ENCODE measurements around the gene ATG13.

Gene ATG13

GRCh38 chr11:46643986-46644385 is 26.6 kb downstream of the ATG13 start:
- TF ChIP-seq TAF1 (IDR thresholded peaks at IDR 0.05; ENCODE audit: low read depth) (no peak), TEAD4 (IDR thresholded peaks at IDR 0.05) (no peak), EP300 (IDR thresholded peaks at IDR 0.05; ENCODE audit: borderline replicate concordance) (no peak), USF1 (IDR thresholded peaks at IDR 0.05) (no peak), TCF12 (IDR thresholded peaks at IDR 0.05; ENCODE audit: low read depth) (no peak), RAD21 (IDR thresholded peaks at IDR 0.05; ENCODE audit: low read depth) (no peak), CREB1 (IDR thresholded peaks at IDR 0.05; ENCODE audit: low read depth) (no peak)

- TF ChIP-seq EGR1 (IDR thresholded peaks at IDR 0.05) (no peak), CREB1 (IDR thresholded peaks at IDR 0.05; ENCODE audit: low read depth) (no peak)
Observed at GRCh38 chr11:46649180-46649738, 31.9 kb downstream of the ATG13 start.

GRCh38 chr11:46655631-46656030 is 38.3 kb downstream of the ATG13 start:
- TF ChIP-seq EP300 (IDR thresholded peaks at IDR 0.05; ENCODE audit: borderline replicate concordance) (no peak), EGR1 (IDR thresholded peaks at IDR 0.05) (no peak), CREB1 (IDR thresholded peaks at IDR 0.05; ENCODE audit: low read depth) (no peak), YY1 (IDR thresholded peaks at IDR 0.05; ENCODE audit: low read depth) (no peak), TCF12 (IDR thresholded peaks at IDR 0.05; ENCODE audit: low read depth) (no peak), MAX (IDR thresholded peaks at IDR 0.05) (no peak), FOXM1 (IDR thresholded peaks at IDR 0.05; ENCODE audit: borderline replicate concordance, low read depth) (no peak), REST (IDR thresholded peaks at IDR 0.05; ENCODE audit: low read depth) (no peak), USF1 (IDR thresholded peaks at IDR 0.05) (no peak), RAD21 (IDR thresholded peaks at IDR 0.05; ENCODE audit: low read depth) (no peak)

- TF ChIP-seq USF1 (IDR thresholded peaks at IDR 0.05) (no peak), TEAD4 (IDR thresholded peaks at IDR 0.05) (no peak), EP300 (IDR thresholded peaks at IDR 0.05; ENCODE audit: borderline replicate concordance) (no peak), TAF1 (IDR thresholded peaks at IDR 0.05; ENCODE audit: low read depth) (no peak), MAX (IDR thresholded peaks at IDR 0.05) (no peak), ZBTB7A (IDR thresholded peaks at IDR 0.05; ENCODE audit: low read depth) (no peak), NFIC (IDR thresholded peaks at IDR 0.05) (no peak), YY1 (IDR thresholded peaks at IDR 0.05; ENCODE audit: low read depth) (no peak), EGR1 (IDR thresholded peaks at IDR 0.05) (no peak), CREB1 (IDR thresholded peaks at IDR 0.05; ENCODE audit: low read depth) (no peak), CEBPB (IDR thresholded peaks at IDR 0.05) (no peak), REST (IDR thresholded peaks at IDR 0.05; ENCODE audit: low read depth) (no peak), TCF12 (IDR thresholded peaks at IDR 0.05; ENCODE audit: low read depth) (no peak), RAD21 (IDR thresholded peaks at IDR 0.05; ENCODE audit: low read depth) (no peak), FOXM1 (IDR thresholded peaks at IDR 0.05; ENCODE audit: borderline replicate concordance, low read depth) (no peak)
Observed at GRCh38 chr11:46657186-46657585, 39.8 kb downstream of the ATG13 start.

- TF ChIP-seq TCF12 (IDR thresholded peaks at IDR 0.05; ENCODE audit: low read depth) (no peak), REST (IDR thresholded peaks at IDR 0.05; ENCODE audit: low read depth) (no peak), YY1 (IDR thresholded peaks at IDR 0.05; ENCODE audit: low read depth) (no peak), FOXM1 (IDR thresholded peaks at IDR 0.05; ENCODE audit: borderline replicate concordance, low read depth) (no peak), TAF1 (IDR thresholded peaks at IDR 0.05; ENCODE audit: low read depth) (no peak), CEBPB (IDR thresholded peaks at IDR 0.05) (no peak), TEAD4 (IDR thresholded peaks at IDR 0.05) (no peak), MAX (IDR thresholded peaks at IDR 0.05) (no peak)
Observed at GRCh38 chr11:46658259-46658658, 40.9 kb downstream of the ATG13 start.
